Measurements from ENCODE around the gene PGF. TPM values are rescaled to one million over a fixed set of nuclear protein-coding genes. Genes with fewer than 3 reads are reported as not detected.

The PGF gene
- total and polyA plus RNA-seq, 12 donors, result 1.7 to 12.7 (median 4.9) TPM

DNA sequence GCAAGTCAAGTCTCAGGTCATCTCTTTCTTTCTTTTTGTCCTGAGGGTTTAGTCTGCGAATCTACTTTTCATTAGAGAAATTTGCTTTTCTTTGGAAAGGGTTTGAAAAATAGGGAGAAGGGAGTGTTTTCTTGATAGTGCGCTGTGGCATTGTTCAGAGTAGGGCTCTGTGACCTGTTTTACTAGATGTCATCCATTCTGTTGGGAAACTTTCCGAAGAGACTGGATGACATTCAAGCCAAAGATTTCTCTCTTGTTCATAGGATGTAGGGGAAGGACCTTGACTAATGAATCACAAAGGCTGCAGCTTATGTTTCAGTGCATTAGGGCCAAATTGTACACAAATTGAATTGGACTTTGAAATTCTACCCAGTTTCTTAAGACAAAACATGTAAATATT lies 59.0 kb downstream of the PGF start:
- DNase-seq, result peak in 1 of 7 donors; percentile 52
- H3K36me3 ChIP-seq (replicated peaks in 1 of 2), result peaks cover 0 to 99% of the 10 kb centered on the region in 2 donors
- H3K27ac ChIP-seq, result peak overlapping the region in 4 of 5 donors; percentile 34 to 72 (median 57)
- 47 to 66% (median 62%) methylated on average over 3 of the region's 3 CpGs for WGBS, 4 donors
- H3K27me3 ChIP-seq, result no peaks in the 10 kb centered on the region
- TF ChIP-seq POLR2A (IDR thresholded peaks at IDR 0.05), result no peak
- TF ChIP-seq, protein P1, sequence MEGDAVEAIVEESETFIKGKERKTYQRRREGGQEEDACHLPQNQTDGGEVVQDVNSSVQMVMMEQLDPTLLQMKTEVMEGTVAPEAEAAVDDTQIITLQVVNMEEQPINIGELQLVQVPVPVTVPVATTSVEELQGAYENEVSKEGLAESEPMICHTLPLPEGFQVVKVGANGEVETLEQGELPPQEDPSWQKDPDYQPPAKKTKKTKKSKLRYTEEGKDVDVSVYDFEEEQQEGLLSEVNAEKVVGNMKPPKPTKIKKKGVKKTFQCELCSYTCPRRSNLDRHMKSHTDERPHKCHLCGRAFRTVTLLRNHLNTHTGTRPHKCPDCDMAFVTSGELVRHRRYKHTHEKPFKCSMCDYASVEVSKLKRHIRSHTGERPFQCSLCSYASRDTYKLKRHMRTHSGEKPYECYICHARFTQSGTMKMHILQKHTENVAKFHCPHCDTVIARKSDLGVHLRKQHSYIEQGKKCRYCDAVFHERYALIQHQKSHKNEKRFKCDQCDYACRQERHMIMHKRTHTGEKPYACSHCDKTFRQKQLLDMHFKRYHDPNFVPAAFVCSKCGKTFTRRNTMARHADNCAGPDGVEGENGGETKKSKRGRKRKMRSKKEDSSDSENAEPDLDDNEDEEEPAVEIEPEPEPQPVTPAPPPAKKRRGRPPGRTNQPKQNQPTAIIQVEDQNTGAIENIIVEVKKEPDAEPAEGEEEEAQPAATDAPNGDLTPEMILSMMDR (IDR thresholded peaks at IDR 0.05), result no peak
- peaks cover 8 to 14% of the 10 kb centered on the region in 2 donors for H3K4me1 ChIP-seq (replicated peaks in 1 of 2)
- no peak overlapping the region for H3K4me3 ChIP-seq
- H3K9me3 ChIP-seq (replicated peaks in 1 of 3), result no peaks in the 10 kb centered on the region
- intact Hi-C loops (cut with DNase I), result no loop called here

DNA sequence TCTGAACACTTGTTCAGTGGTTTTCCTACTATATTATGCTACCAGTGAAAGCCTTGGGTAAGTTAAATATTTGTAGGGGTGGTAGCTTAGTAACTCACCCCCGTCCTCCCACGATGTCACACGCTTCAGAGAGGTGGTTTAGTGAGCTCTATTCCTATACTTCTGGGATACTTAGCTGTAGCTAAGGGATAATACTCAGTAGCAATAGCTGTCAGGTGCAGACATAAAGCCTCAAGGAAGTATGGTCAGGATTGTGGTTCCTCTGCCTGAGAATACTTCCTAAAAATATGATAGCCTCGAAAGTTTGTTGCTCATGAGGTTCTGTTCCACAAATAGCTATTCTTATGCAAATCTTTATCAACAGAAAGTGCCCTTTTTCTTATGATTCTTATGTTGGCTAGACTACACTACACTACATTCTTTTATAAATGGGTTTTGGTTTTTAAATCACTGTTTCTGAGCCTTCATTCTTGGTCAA lies 61.7 kb downstream of the PGF start:
- peaks cover 12 to 19% of the 10 kb centered on the region in 2 donors for H3K4me1 ChIP-seq (replicated peaks in 1 of 2)
- 58 to 85% (median 76%) methylated on average over 4 of the region's 4 CpGs for WGBS, 4 donors
- intact Hi-C loops (cut with DNase I), result no loop called here
- TF ChIP-seq, protein P1 (IDR thresholded peaks at IDR 0.05), result no peak
- no peak for TF ChIP-seq POLR2A (IDR thresholded peaks at IDR 0.05)
- DNase-seq, result no peak
- H3K27me3 ChIP-seq, result no peaks in the 10 kb centered on the region
- H3K27ac ChIP-seq, result no peak overlapping the region
- peaks cover 0 to 97% of the 10 kb centered on the region in 2 donors for H3K36me3 ChIP-seq (replicated peaks in 1 of 2)
- H3K4me3 ChIP-seq, result no peak overlapping the region
- no peaks in the 10 kb centered on the region for H3K9me3 ChIP-seq (replicated peaks in 1 of 3)

DNA sequence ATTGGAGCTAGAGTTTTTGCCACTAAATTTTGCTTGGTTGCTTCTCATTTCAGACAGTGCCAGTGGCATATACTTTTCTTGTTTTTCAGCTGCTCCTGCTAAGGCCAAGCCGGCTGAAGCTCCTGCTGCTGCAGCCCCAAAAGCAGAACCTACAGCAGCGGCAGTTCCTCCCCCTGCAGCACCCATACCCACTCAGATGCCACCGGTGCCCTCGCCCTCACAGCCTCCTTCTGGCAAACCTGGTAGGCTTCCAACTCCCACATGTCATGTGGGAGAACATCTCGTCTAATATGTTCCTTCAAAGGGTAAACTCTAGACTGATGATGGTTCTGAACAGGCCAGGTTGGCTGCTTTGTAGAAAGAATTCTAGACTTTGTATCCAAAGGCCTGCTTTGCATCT lies 62.7 kb downstream of the PGF start:
- WGBS, 4 donors, result 68 to 87% (median 74%) methylated on average over 5 of the region's 5 CpGs
- Histone ChIP-seq H3K36me3 (replicated peaks in 1 of 2) (peaks cover 0 to 88% of the 10 kb centered on the region in 2 donors), H3K9me3 (replicated peaks in 1 of 3) (no peaks in the 10 kb centered on the region), H3K4me3 (no peak overlapping the region), H3K27ac (no peak overlapping the region), H3K27me3 (no peaks in the 10 kb centered on the region), H3K4me1 (replicated peaks in 1 of 2) (peaks cover 16 to 28% of the 10 kb centered on the region in 2 donors)
- TF ChIP-seq, protein P1 (IDR thresholded peaks at IDR 0.05), result no peak
- TF ChIP-seq POLR2A (IDR thresholded peaks at IDR 0.05), result no peak
- no peak for DNase-seq
- intact Hi-C loops (cut with DNase I), result no loop called here

DNA sequence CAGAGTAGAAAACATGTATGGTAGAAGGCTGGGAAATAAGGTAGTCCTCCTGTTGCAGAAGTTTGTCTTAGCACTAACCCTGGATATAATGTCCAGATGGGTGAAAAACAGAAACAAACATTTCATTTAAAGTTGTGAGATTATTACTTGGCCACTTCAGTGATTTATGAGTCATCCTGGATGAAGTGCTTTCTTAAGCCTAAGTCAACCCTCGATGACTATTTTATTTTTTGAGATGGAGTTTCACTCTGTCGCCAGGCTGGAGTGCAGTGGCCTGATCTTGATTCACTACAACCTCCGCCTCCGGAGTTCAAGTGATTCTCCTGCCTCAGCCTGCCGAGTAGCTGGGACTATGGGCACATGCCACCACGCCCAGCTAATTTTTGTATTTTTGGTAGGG lies 63.5 kb downstream of the PGF start:
- Histone ChIP-seq H3K27me3 (no peaks in the 10 kb centered on the region), H3K4me3 (no peak overlapping the region), H3K27ac (peak overlapping the region in 1 of 5 donors; percentile 40), H3K9me3 (replicated peaks in 1 of 3) (no peaks in the 10 kb centered on the region), H3K36me3 (replicated peaks in 1 of 2) (peaks cover 0 to 79% of the 10 kb centered on the region in 2 donors), H3K4me1 (replicated peaks in 1 of 2) (peaks cover 15 to 34% of the 10 kb centered on the region in 2 donors)
- TF ChIP-seq, protein P1 (IDR thresholded peaks at IDR 0.05), result no peak
- intact Hi-C loops (cut with DNase I), result no loop called here
- WGBS, 4 donors, result 68 to 82% (median 80%) methylated on average over 6 of the region's 6 CpGs
- no peak for DNase-seq

Other genes starting within 250 kb of the PGF start
- 10 to 100 TPM; 17.6 to 36.7 (median 31.6) TPM for gene AREL1, start 242.5 kb downstream of the PGF start, total RNA-seq
- gene AREL1, start 242.5 kb downstream of the PGF start, polyA plus RNA-seq, result 10 to 100 TPM; 13.0 to 27.5 (median 13.4) TPM
- 10 to 100 TPM; 12.4 to 53.0 (median 40.3) TPM for gene FCF1, start 242.5 kb downstream of the PGF start, total RNA-seq
- 10 to 100 TPM in 1 of 3 donors, 1 to 10 TPM in 2; 2.9 to 61.4 (median 9.9) TPM for gene FCF1, start 242.5 kb downstream of the PGF start, polyA plus RNA-seq
- 10 to 100 TPM; 27.9 to 58.6 (median 47.5) TPM for gene YLPM1, start 192.3 kb downstream of the PGF start, total RNA-seq
- 10 to 100 TPM; 24.0 to 51.1 (median 29.5) TPM for gene YLPM1, start 192.3 kb downstream of the PGF start, polyA plus RNA-seq
- gene PROX2, start 79.5 kb downstream of the PGF start, total RNA-seq, result not detected
- gene PROX2, start 79.5 kb downstream of the PGF start, polyA plus RNA-seq, result under 1 TPM in 1 of 3 donors, not detected in 2; 0.08 TPM
- 100 to 1,000 TPM in 8 of 9 donors, 10 to 100 TPM in 1; 60.6 to 205 (median 156) TPM for gene DLST, start 73.7 kb downstream of the PGF start, total RNA-seq
- gene DLST, start 73.7 kb downstream of the PGF start, polyA plus RNA-seq, result 100 to 1,000 TPM in 1 of 3 donors, 10 to 100 TPM in 2; 42.0 to 137 (median 54.0) TPM
- gene RPS6KL1, start 32.3 kb downstream of the PGF start, total RNA-seq, result 10 to 100 TPM in 1 of 9 donors, 1 to 10 TPM in 8; 2.0 to 23.9 (median 4.3) TPM
- gene RPS6KL1, start 32.3 kb downstream of the PGF start, polyA plus RNA-seq, result 10 to 100 TPM in 2 of 3 donors, 1 to 10 TPM in 1; 3.9 to 28.2 (median 12.3) TPM
- 10 to 100 TPM; 20.6 to 90.9 (median 52.0) TPM for gene EIF2B2, start 47.3 kb upstream of the PGF start, total RNA-seq
- 10 to 100 TPM; 23.4 to 90.2 (median 32.8) TPM for gene EIF2B2, start 47.3 kb upstream of the PGF start, polyA plus RNA-seq
- 10 to 100 TPM; 22.2 to 51.4 (median 27.7) TPM for gene MLH3, start 95.9 kb upstream of the PGF start, total RNA-seq
- gene MLH3, start 95.9 kb upstream of the PGF start, polyA plus RNA-seq, result 10 to 100 TPM; 25.6 to 47.9 (median 46.8) TPM
- gene ACYP1, start 108.4 kb upstream of the PGF start, total RNA-seq, result 10 to 100 TPM; 11.5 to 36.5 (median 17.8) TPM
- gene ACYP1, start 108.4 kb upstream of the PGF start, polyA plus RNA-seq, result 10 to 100 TPM; 23.2 to 73.0 (median 66.8) TPM
- gene ZC2HC1C, start 114.0 kb upstream of the PGF start, total RNA-seq, result 1 to 10 TPM; 1.9 to 9.5 (median 5.3) TPM
- gene ZC2HC1C, start 114.0 kb upstream of the PGF start, polyA plus RNA-seq, result 10 to 100 TPM in 1 of 3 donors, 1 to 10 TPM in 2; 6.1 to 12.1 (median 6.8) TPM
- gene NEK9, start 171.5 kb upstream of the PGF start, total RNA-seq, result 100 to 1,000 TPM in 4 of 9 donors, 10 to 100 TPM in 5; 39.2 to 165 (median 77.1) TPM
- gene NEK9, start 171.5 kb upstream of the PGF start, polyA plus RNA-seq, result 10 to 100 TPM; 51.7 to 73.6 (median 62.6) TPM
- 100 to 1,000 TPM; 156 to 509 (median 354) TPM for gene TMED10, start 221.0 kb upstream of the PGF start, total RNA-seq
- gene TMED10, start 221.0 kb upstream of the PGF start, polyA plus RNA-seq, result 100 to 1,000 TPM in 1 of 3 donors, 10 to 100 TPM in 2; 33.7 to 532 (median 65.3) TPM

All from adrenal gland (tissue), 12 donors.